Measurements from ENCODE around the gene PXDC1. TPM values are rescaled to one million over a fixed set of nuclear protein-coding genes. Genes with fewer than 3 reads are reported as not detected.
"Not testable (repeated sequence)": the region's sequence is repeated elsewhere in the genome, so short reads cannot be mapped to it uniquely, and the experiment has no call there.

PXDC1 gene
- polyA plus RNA-seq, 1 experiment: 24.0 TPM

DNA sequence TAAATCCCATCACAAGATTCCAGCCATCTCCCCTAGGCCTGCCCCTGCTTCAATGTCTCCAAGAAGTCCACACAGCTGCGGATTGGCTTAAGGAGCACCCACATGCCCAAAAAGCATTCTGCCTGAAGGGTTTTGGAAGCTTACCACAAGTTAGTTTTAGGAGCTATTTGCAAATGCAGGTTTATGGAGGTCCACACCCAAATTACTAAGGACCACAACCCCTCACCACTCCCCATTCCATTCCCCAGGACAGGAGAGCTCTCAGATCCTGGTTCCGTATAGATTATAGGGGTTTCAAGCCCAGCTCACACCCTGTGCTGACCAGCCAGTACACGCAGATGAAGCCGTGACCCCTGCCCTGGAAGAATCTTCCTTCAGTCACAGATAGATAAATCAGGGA, 24.3 kb upstream of the PXDC1 start:
- no peak for TF ChIP-seq CTCF (IDR thresholded peaks at IDR 0.05; ENCODE audit: insufficient read depth, low read depth, low read length)
- Histone ChIP-seq H3K36me3 (ENCODE audit: control insufficient read depth, insufficient read depth, low read length) (no peaks in the 10 kb centered on the region), H3K27me3 (ENCODE audit: control insufficient read depth, insufficient read depth, low read length) (no peaks in the 10 kb centered on the region), H3K4me3 (ENCODE audit: low read depth, low read length) (no peak overlapping the region)
- POLR2A ChIA-PET: no interaction called here
- DNase-seq (ENCODE audit: low read depth): no peak
- CTCF ChIA-PET: interaction anchor here (1.1 to 1.3 kb wide), 2 partner anchors 203 to 215 kb away, joined by 3 to 4 read pairs; no protein-coding TSS in a partner anchor

DNA sequence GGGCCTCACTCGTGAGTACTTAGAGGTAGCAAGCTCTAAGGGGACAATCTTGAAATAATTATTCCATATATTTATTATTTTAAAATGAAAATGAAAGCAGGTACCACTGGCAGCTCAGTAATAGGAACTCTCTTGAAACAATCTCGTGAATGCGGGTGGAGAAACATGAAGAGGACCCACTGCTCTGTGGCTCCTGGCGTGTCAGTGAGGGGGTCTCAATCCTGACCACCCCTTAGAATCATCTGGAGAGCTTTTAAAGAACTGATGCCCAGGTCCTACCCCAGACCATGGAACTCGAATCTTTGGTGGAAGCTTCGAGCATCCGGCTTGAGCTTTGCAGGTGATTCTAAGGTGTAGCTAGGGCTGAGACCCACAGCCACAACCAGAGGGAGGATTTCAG, 23.9 kb upstream of the PXDC1 start:
- POLR2A ChIA-PET: no interaction called here
- Histone ChIP-seq H3K36me3 (ENCODE audit: control insufficient read depth, insufficient read depth, low read length) (no peaks in the 10 kb centered on the region), H3K27me3 (ENCODE audit: control insufficient read depth, insufficient read depth, low read length) (no peaks in the 10 kb centered on the region), H3K4me3 (ENCODE audit: low read depth, low read length) (no peak overlapping the region)
- TF ChIP-seq CTCF (IDR thresholded peaks at IDR 0.05; ENCODE audit: insufficient read depth, low read depth, low read length): no peak
- CTCF ChIA-PET: interaction anchor here (1.1 to 1.3 kb wide), 2 partner anchors 203 to 215 kb away, joined by 3 to 4 read pairs; no protein-coding TSS in a partner anchor
- no peak for DNase-seq (ENCODE audit: low read depth)

DNA sequence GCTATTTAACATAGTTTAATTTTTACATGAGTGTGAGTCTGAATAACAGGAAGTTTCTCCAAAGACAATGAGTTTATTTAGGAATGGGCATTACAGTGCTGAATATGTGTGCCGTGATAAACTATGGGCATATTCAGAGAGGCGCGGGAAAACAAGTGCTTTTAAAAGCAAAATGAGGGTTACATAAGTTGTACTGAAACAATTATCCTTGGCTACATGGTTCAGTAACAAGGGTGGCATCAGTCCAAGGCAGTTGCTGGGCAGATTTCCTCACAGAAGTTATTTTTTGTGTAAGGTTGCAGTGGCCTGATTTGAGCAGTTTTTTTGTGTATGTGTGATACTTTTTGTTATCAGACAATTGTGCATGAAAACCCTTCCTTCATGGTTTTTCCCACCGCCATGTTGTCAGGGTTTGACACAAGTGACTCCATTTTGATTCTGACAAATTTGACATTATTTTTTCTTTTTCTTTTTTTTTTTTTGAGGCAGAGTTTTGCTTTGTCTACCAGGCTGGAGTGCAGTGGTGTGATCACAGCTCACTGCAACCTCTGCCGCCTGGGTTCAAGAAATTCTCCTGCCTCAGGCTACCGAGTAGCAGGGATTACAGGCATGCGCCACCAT, 22.3 kb upstream of the PXDC1 start:
- Histone ChIP-seq H3K4me3 (ENCODE audit: low read depth, low read length) (no peak overlapping the region), H3K36me3 (ENCODE audit: control insufficient read depth, insufficient read depth, low read length) (no peaks in the 10 kb centered on the region), H3K27me3 (ENCODE audit: control insufficient read depth, insufficient read depth, low read length) (no peaks in the 10 kb centered on the region)
- no peak for DNase-seq (ENCODE audit: low read depth)
- CTCF ChIA-PET: no interaction called here
- POLR2A ChIA-PET: no interaction called here
- TF ChIP-seq CTCF (IDR thresholded peaks at IDR 0.05; ENCODE audit: insufficient read depth, low read depth, low read length): no peak

GRCh38 chr6:3772127-3772999, 20.9 kb upstream of the PXDC1 start:
- DNase-seq (ENCODE audit: low read depth); H3K27me3 ChIP-seq (ENCODE audit: control insufficient read depth, insufficient read depth, low read length); POLR2A ChIA-PET; CTCF ChIA-PET; H3K4me3 ChIP-seq (ENCODE audit: low read depth, low read length); H3K36me3 ChIP-seq (ENCODE audit: control insufficient read depth, insufficient read depth, low read length): not testable (repeated sequence)

- CTCF ChIA-PET: no interaction called here
- Histone ChIP-seq H3K27me3 (ENCODE audit: control insufficient read depth, insufficient read depth, low read length) (no peaks in the 10 kb centered on the region), H3K36me3 (ENCODE audit: control insufficient read depth, insufficient read depth, low read length) (no peaks in the 10 kb centered on the region), H3K4me3 (ENCODE audit: low read depth, low read length) (no peak overlapping the region)
- POLR2A ChIA-PET: no interaction called here
- DNase-seq (ENCODE audit: low read depth): no peak
- no peak for TF ChIP-seq CTCF (IDR thresholded peaks at IDR 0.05; ENCODE audit: insufficient read depth, low read depth, low read length)
Measured at GRCh38 chr6:3771407-3772011, 20.0 kb upstream of the PXDC1 start.
